ENCODE results near the gene LATS1.
A peak's percentile ranks its signal among the peaks of the same experiment; 100 is the strongest.
"Not testable (repeated sequence)": the region's sequence is repeated elsewhere in the genome, so short reads cannot be mapped to it uniquely, and the experiment has no call there.

The LATS1 gene

GRCh38 chr6:149754548-149754947 is 36.6 kb upstream of the LATS1 start:
- peaks cover 33% of the 10 kb centered on the region for H3K4me1 ChIP-seq (ENCODE audit: insufficient read depth, low read length)
- H3K4me2 ChIP-seq (ENCODE audit: insufficient read depth, low read length), result peak overlapping the region; percentile 12; the same call in 1 of the 2 replicates
- peaks cover 36% of the 10 kb centered on the region for H4K20me1 ChIP-seq (ENCODE audit: insufficient read depth, low read length)

GRCh38 chr6:149753374-149753637 is 35.4 kb upstream of the LATS1 start:
- H3K4me1 ChIP-seq (ENCODE audit: insufficient read depth, low read length), result peaks cover 38% of the 10 kb centered on the region
- not testable (repeated sequence) for H3K4me2 ChIP-seq (ENCODE audit: insufficient read depth, low read length)

More at GRCh38 chr6:149754548-149754947, 36.6 kb upstream of the LATS1 start:
- TF ChIP-seq EZH2 (IDR thresholded peaks at IDR 0.05; ENCODE audit: borderline replicate concordance, low read depth, low read length, severe bottlenecking) (no peak), CTCF (IDR thresholded peaks at IDR 0.05; ENCODE audit: borderline replicate concordance, extremely low read depth, low read length, poor library complexity, severe bottlenecking) (no peak)
- no peak for ATAC-seq (ENCODE audit: insufficient read depth, low read depth)
- H3K36me3 ChIP-seq (ENCODE audit: insufficient read depth, low read length), result peaks cover 13% of the 10 kb centered on the region
- no peak overlapping the region for H3K27ac ChIP-seq (ENCODE audit: low read length)
- no peak overlapping the region for H3K9ac ChIP-seq (ENCODE audit: low read depth, low read length)
- no peaks in the 10 kb centered on the region for H3K27me3 ChIP-seq (ENCODE audit: insufficient read depth, low read length, poor library complexity)
- no peak overlapping the region for H3K4me3 ChIP-seq (ENCODE audit: low read depth in 1 of 2, low read length in 2 of 2)
- H3K79me2 ChIP-seq (ENCODE audit: insufficient read depth, low read length), result peaks cover 98% of the 10 kb centered on the region
- no peak for DNase-seq
- no peak overlapping the region for H2AFZ ChIP-seq (ENCODE audit: low read depth, low read length)
- H3K9me3 ChIP-seq (ENCODE audit: insufficient read depth, low read length, severe bottlenecking), result no peaks in the 10 kb centered on the region

DNA sequence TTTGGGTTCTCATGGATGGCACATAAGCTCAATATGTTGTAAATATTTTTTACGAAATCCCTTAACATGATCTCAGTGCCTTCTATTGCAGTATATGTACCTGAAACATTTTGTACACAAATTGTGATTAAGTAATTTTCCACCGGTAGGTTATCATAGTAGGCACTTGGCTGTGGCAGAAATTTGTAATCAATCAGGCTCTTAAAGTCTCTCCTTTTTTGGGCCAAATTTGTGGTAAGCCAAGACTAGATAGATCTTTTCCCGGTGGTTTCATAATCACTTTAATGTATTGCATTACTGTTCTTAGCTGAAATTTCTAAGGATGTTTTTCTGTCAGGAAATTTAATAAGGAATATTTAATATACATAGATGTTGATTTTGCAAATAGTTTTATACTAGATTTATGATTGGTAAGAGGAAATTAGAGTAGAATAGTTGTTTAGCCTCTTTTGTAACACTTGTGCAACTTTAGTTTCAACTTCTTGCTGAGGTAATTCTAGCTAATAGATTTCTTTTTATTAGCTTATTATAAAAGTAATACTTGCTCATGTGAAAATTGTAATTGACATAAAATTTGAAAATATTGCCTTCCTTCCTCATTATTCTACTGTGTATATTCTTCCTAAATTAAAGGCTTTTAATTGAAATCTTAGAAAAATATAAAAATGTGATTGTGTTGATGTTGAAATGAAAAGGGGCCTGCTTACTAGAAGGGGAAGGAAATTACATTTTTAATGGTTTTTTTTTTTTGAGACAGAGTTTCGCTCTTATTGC is 34.9 kb upstream of the LATS1 start:
- H3K79me2 ChIP-seq (ENCODE audit: insufficient read depth, low read length), result peaks cover 83% of the 10 kb centered on the region
- H3K4me1 ChIP-seq (ENCODE audit: insufficient read depth, low read length), result peaks cover 38% of the 10 kb centered on the region
- DNase-seq (no peak), ATAC-seq (ENCODE audit: insufficient read depth, low read depth) (no peak)
- H2AFZ ChIP-seq (ENCODE audit: low read depth, low read length), result no peak overlapping the region
- H3K9ac ChIP-seq (ENCODE audit: low read depth, low read length), result no peak overlapping the region
- no peaks in the 10 kb centered on the region for H3K9me3 ChIP-seq (ENCODE audit: insufficient read depth, low read length, severe bottlenecking)
- peaks cover 36% of the 10 kb centered on the region for H4K20me1 ChIP-seq (ENCODE audit: insufficient read depth, low read length)
- H3K4me2 ChIP-seq (ENCODE audit: insufficient read depth, low read length), result peak overlapping the region; percentile 86; the same call in 1 of the 2 replicates
- H3K27me3 ChIP-seq (ENCODE audit: insufficient read depth, low read length, poor library complexity), result no peaks in the 10 kb centered on the region
- TF ChIP-seq CTCF (IDR thresholded peaks at IDR 0.05; ENCODE audit: borderline replicate concordance, extremely low read depth, low read length, poor library complexity, severe bottlenecking) (no peak), EZH2 (IDR thresholded peaks at IDR 0.05; ENCODE audit: borderline replicate concordance, low read depth, low read length, severe bottlenecking) (no peak)
- no peak overlapping the region for H3K4me3 ChIP-seq (ENCODE audit: low read depth in 1 of 2, low read length in 2 of 2)
- peaks cover 13% of the 10 kb centered on the region for H3K36me3 ChIP-seq (ENCODE audit: insufficient read depth, low read length)
- no peak overlapping the region for H3K27ac ChIP-seq (ENCODE audit: low read length)

More at GRCh38 chr6:149753374-149753637, 35.4 kb upstream of the LATS1 start:
- H3K27me3 ChIP-seq (ENCODE audit: insufficient read depth, low read length, poor library complexity); H3K9me3 ChIP-seq (ENCODE audit: insufficient read depth, low read length, severe bottlenecking); H3K4me3 ChIP-seq (ENCODE audit: low read depth in 1 of 2, low read length in 2 of 2); ATAC-seq (ENCODE audit: insufficient read depth, low read depth); H3K27ac ChIP-seq (ENCODE audit: low read length); H2AFZ ChIP-seq (ENCODE audit: low read depth, low read length); DNase-seq; H3K9ac ChIP-seq (ENCODE audit: low read depth, low read length): not testable (repeated sequence)
- H3K36me3 ChIP-seq (ENCODE audit: insufficient read depth, low read length), result peaks cover 13% of the 10 kb centered on the region
- peaks cover 86% of the 10 kb centered on the region for H3K79me2 ChIP-seq (ENCODE audit: insufficient read depth, low read length)
- peaks cover 36% of the 10 kb centered on the region for H4K20me1 ChIP-seq (ENCODE audit: insufficient read depth, low read length)

GRCh38 chr6:149751920-149752319 is 34.0 kb upstream of the LATS1 start:
- Histone ChIP-seq H3K79me2 (ENCODE audit: insufficient read depth, low read length) (peaks cover 75% of the 10 kb centered on the region), H4K20me1 (ENCODE audit: insufficient read depth, low read length) (peaks cover 33% of the 10 kb centered on the region), H3K4me1 (ENCODE audit: insufficient read depth, low read length) (peaks cover 41% of the 10 kb centered on the region), H3K4me2 (ENCODE audit: insufficient read depth, low read length) (peak overlapping the region; percentile 86), H3K36me3 (ENCODE audit: insufficient read depth, low read length) (peaks cover 13% of the 10 kb centered on the region)
- H3K9ac ChIP-seq (ENCODE audit: low read depth, low read length); DNase-seq; H3K9me3 ChIP-seq (ENCODE audit: insufficient read depth, low read length, severe bottlenecking); H3K27me3 ChIP-seq (ENCODE audit: insufficient read depth, low read length, poor library complexity); H2AFZ ChIP-seq (ENCODE audit: low read depth, low read length); H3K27ac ChIP-seq (ENCODE audit: low read length); ATAC-seq (ENCODE audit: insufficient read depth, low read depth); H3K4me3 ChIP-seq (ENCODE audit: low read depth in 1 of 2, low read length in 2 of 2): not testable (repeated sequence)
